Natural killer cell (primary cell): ENCODE measurements around the gene SLC35D1. TPM values are rescaled to one million over a fixed set of nuclear protein-coding genes. Genes with fewer than 3 reads are reported as not detected.
A peak's percentile ranks its signal among the peaks of the same experiment; 100 is the strongest.

Experiments used
- ATAC-seq, 3 donors: fragments of 150-1000 bp in 2 of 3; fragments of 200-7000 bp in 1 of 3; cut with Tn5 transposase; 1 replicate in 1 of 3; 2 replicates in 2 of 3; pipeline ENCODE4 v1.10.0; 2021; ENCODE audit warnings: mild to moderate bottlenecking in 2 of 3, moderate library complexity in 2 of 3
- DNase-seq, 2 donors: peaks; one replicate each; pipeline versions ENCODE4 v3.0.0 to v3.0.0-alpha.2; 2013 to 2021; ENCODE audit warnings: mixed read lengths in 1 of 2
- H3K27ac ChIP-seq: one replicate; pipeline ENCODE4 v1.5.1; 2013; ENCODE audit warnings: mild to moderate bottlenecking, low read length
- H3K27me3 ChIP-seq: one replicate; pipeline ENCODE4 v1.6.1; 2013; ENCODE audit warnings: low read length; ENCODE audit not compliant: control insufficient read depth, insufficient read depth
- H3K36me3 ChIP-seq: one replicate; pipeline ENCODE4 v1.6.1; 2013; ENCODE audit warnings: low read length; ENCODE audit not compliant: control insufficient read depth, insufficient read depth
- H3K4me1 ChIP-seq: one replicate; pipeline ENCODE4 v1.6.1; 2013; ENCODE audit warnings: low read length; ENCODE audit not compliant: control insufficient read depth, insufficient read depth
- H3K4me3 ChIP-seq: one replicate; pipeline ENCODE4 v1.5.1; 2013; ENCODE audit warnings: low read length
- H3K9me3 ChIP-seq: one replicate; pipeline ENCODE4 v1.6.1; 2013; ENCODE audit warnings: low read length; ENCODE audit not compliant: control insufficient read depth, insufficient read depth
- H3K27ac Mint-ChIP-seq, 2 donors: one replicate each; pipeline ENCODE4 v1.8.0; 2022; ENCODE audit warnings: mild to moderate bottlenecking in 2 of 2, mixed read lengths in 2 of 2, moderate library complexity in 1 of 2
- H3K27me3 Mint-ChIP-seq, 2 donors: one replicate each; pipeline ENCODE4 v1.8.0; 2022; ENCODE audit warnings: low read depth in 2 of 2, mixed read lengths in 2 of 2
- H3K36me3 Mint-ChIP-seq: one replicate; pipeline ENCODE4 v1.8.0; 2022; ENCODE audit warnings: mixed read lengths
- H3K4me1 Mint-ChIP-seq, 2 donors: one replicate each; pipeline ENCODE4 v1.8.0; 2022; ENCODE audit warnings: mixed read lengths in 2 of 2
- H3K4me3 Mint-ChIP-seq: one replicate; pipeline ENCODE4 v1.8.0; 2022; ENCODE audit warnings: mild to moderate bottlenecking, moderate library complexity, mixed read lengths
- H3K9me3 Mint-ChIP-seq, 2 donors: one replicate each; pipeline ENCODE4 v1.8.0; 2022; ENCODE audit warnings: mixed read lengths in 2 of 2
- WGBS: methylation state at CpG from one replicate; pipeline ENCODE4 v1.1.7; 2013; ENCODE audit warnings: missing lambda C conversion rate; ENCODE audit not compliant: insufficient coverage; 5-methylcytosine and 5-hydroxymethylcytosine counted together
- intact Hi-C: fragments of 100-400 bp; cut with micrococcal nuclease; formaldehyde crosslinking; loops from one replicate; pipeline ENCODE4 v1.14.2; 2022
- total RNA-seq, 4 donors: library from RNA; stranded (reverse); fragments of 120-200 nt in 1 of 4; gene quantifications; one replicate each; pipeline versions ENCODE4 v1.2.3 to v1.2.4, GENCODE V29; 2013 to 2022
- TF ChIP-seq, protein P1 (sequence below): fragments of 200-600 bp; IDR thresholded peaks from one replicate; pipeline ENCODE4 v1.8.0; 2022; ENCODE audit warnings: antibody characterized with exemption

Gene SLC35D1
- total RNA-seq, 3 donors from 2014 or later (not counting 1 experiment from before 2014, with no cell fraction given), result 12.9 to 17.0 (median 16.1) TPM

DNA sequence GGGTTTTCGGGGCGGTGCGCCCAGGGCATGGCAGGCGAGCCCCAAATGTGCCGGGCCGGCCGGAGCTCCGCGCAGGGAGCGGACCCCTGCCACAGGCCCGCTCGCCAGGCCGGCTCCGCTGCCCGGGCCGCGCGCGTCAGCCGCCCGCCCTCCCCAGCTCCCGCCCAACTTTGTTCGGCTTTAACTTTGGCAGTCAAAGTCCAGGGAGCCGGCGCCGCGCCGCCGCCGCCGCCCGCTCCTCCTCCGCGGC lies 488 bp downstream of the SLC35D1 start:
- no peaks in the 10 kb centered on the region for H3K36me3 Mint-ChIP-seq
- under 1% methylated on average over 34 of the region's 34 CpGs for WGBS

DNA sequence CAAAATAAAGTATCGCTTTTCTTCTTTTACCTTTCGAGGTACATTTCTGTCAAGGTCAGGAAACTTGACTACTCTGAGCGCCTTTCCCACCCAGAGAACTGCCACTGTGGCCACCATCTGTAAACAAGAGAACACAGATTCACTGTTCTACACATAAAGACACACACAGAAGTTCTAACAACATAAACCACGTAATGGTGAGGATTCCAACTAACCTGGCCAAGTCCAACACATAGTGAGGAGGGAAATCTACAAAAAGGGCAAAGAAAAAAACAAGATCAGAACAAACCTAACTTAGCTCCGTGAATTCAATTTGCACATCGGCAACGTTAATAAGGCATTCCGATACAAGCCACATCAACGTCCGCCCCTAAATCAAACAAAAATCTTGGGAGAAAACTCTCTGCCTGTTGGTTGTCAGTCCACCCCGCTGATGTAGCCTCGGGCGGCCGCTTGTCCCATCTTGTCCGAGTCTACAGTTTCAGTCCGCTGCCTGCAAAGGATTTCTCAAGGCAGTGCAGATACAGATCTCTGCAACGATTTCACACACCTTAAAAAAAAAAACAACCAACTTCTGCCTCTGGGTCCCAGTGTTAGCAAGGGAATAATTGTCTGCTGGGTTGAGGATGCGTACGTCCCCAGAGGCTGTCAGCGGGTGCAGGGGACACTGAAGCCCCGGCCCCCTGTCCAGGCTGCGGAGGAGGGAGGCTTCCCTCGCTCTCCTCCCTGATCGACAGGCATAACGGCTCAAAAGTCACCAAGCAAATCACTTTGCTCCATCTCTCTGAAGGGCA lies 1.0 kb downstream of the SLC35D1 start:
- no peaks in the 10 kb centered on the region for H3K36me3 Mint-ChIP-seq
- intact Hi-C loops, result loop anchor here (5.0 kb wide), 1 partner anchor 94 kb away; no protein-coding TSS in a partner anchor
- no peaks in the 10 kb centered on the region for H3K9me3 Mint-ChIP-seq
- H3K27me3 ChIP-seq, result no peaks in the 10 kb centered on the region
- peaks cover 8% of the 10 kb centered on the region for H3K4me1 ChIP-seq
- H3K4me3 ChIP-seq, result peak overlapping the region; percentile 86
- H3K27me3 Mint-ChIP-seq, result no peaks in the 10 kb centered on the region
- 2% methylated on average over 25 of the region's 25 CpGs for WGBS
- H3K27ac Mint-ChIP-seq, result peak overlapping the region; percentile 79 to 92
- H3K4me3 Mint-ChIP-seq, result peak overlapping the region; percentile 90
- peak in 1 of 2 donors; percentile 58 for DNase-seq
- H3K4me1 Mint-ChIP-seq, result peaks cover 22 to 23% of the 10 kb centered on the region in 2 donors
- TF ChIP-seq, protein P1, sequence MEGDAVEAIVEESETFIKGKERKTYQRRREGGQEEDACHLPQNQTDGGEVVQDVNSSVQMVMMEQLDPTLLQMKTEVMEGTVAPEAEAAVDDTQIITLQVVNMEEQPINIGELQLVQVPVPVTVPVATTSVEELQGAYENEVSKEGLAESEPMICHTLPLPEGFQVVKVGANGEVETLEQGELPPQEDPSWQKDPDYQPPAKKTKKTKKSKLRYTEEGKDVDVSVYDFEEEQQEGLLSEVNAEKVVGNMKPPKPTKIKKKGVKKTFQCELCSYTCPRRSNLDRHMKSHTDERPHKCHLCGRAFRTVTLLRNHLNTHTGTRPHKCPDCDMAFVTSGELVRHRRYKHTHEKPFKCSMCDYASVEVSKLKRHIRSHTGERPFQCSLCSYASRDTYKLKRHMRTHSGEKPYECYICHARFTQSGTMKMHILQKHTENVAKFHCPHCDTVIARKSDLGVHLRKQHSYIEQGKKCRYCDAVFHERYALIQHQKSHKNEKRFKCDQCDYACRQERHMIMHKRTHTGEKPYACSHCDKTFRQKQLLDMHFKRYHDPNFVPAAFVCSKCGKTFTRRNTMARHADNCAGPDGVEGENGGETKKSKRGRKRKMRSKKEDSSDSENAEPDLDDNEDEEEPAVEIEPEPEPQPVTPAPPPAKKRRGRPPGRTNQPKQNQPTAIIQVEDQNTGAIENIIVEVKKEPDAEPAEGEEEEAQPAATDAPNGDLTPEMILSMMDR, result no peak
- H3K27ac ChIP-seq, result peak overlapping the region; percentile 99
- H3K36me3 ChIP-seq, result peaks cover 19% of the 10 kb centered on the region
- H3K9me3 ChIP-seq, result no peaks in the 10 kb centered on the region
- ATAC-seq, result peak in 1 of 3 donors; percentile 34

More for the DNA sequence above, 488 bp downstream of the SLC35D1 start:
- TF ChIP-seq, protein P1, result no peak
- H3K4me3 Mint-ChIP-seq, result peak overlapping the region; percentile 93
- H3K27ac Mint-ChIP-seq, result peak overlapping the region; percentile 79 to 92
- H3K4me1 Mint-ChIP-seq, result peaks cover 22 to 23% of the 10 kb centered on the region in 2 donors
- Histone ChIP-seq H3K36me3 (peaks cover 16% of the 10 kb centered on the region), H3K9me3 (no peaks in the 10 kb centered on the region), H3K4me3 (peak overlapping the region; percentile 86), H3K27me3 (no peaks in the 10 kb centered on the region), H3K4me1 (peaks cover 8% of the 10 kb centered on the region), H3K27ac (peak overlapping the region; percentile 99)
- no peaks in the 10 kb centered on the region for H3K9me3 Mint-ChIP-seq
- peak; percentile 46 to 54 (median 46) for ATAC-seq
- DNase-seq, result no peak
- intact Hi-C loops, result loop anchor here (5.0 kb wide), 1 partner anchor 94 kb away; no protein-coding TSS in a partner anchor
- no peaks in the 10 kb centered on the region for H3K27me3 Mint-ChIP-seq

DNA sequence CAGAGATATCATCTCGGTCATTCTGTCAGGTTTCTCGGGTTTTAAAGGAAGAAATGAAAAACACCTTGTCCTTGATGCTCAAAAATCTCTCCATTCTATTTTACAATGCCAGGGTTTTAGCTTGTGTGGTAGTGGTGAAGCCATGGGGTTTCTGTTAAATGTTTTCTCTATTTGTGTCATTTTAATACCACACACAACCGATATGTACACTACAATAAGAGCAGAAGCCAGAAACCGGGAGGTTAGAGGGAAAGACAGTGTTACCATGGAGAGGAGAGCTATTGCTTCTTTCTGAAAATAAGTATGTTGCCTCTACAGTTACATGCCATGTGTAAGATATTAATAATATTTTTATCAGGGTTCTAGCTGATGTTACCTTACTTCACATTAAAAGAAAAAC lies 2.8 kb downstream of the SLC35D1 start:
- 54% methylated on average over 2 of the region's 4 CpGs for WGBS
- Mint-ChIP-seq H3K27ac (no peak overlapping the region), H3K9me3 (no peaks in the 10 kb centered on the region), H3K27me3 (no peaks in the 10 kb centered on the region), H3K4me1 (peaks cover 22 to 23% of the 10 kb centered on the region in 2 donors), H3K4me3 (peak overlapping the region; percentile 25), H3K36me3 (peaks cover 10% of the 10 kb centered on the region)
- no peak overlapping the region for H3K27ac ChIP-seq
- DNase-seq (no peak), ATAC-seq (no peak)
- no peak overlapping the region for H3K4me3 ChIP-seq
- H3K9me3 ChIP-seq, result no peaks in the 10 kb centered on the region
- peaks cover 8% of the 10 kb centered on the region for H3K4me1 ChIP-seq
- TF ChIP-seq, protein P1, result no peak
- intact Hi-C loops, result loop anchor here (5.0 kb wide), 1 partner anchor 96 kb away; no protein-coding TSS in a partner anchor
- no peaks in the 10 kb centered on the region for H3K27me3 ChIP-seq
- H3K36me3 ChIP-seq, result peaks cover 31% of the 10 kb centered on the region
